GM12891 (cell line): ENCODE measurements around the gene TOR2A.

ENCODE experiments used
- PAX5 ChIP-seq: IDR thresholded peaks from 2 replicates; pipeline ENCODE4 v1.6.1; 2011; ENCODE audit warnings: low read length, moderate library complexity, mild to moderate bottlenecking; ENCODE audit not compliant: insufficient read depth, severe bottlenecking
- POLR2A ChIP-seq: IDR thresholded peaks from 2 replicates; pipeline ENCODE4 v1.6.1; 2011; ENCODE audit warnings: low read depth, low read length, control low read depth
- POLR2AphosphoS5 ChIP-seq: IDR thresholded peaks from 2 replicates; pipeline ENCODE4 v1.6.1; 2011; ENCODE audit warnings: low read depth, low read length, control low read depth

DNA sequence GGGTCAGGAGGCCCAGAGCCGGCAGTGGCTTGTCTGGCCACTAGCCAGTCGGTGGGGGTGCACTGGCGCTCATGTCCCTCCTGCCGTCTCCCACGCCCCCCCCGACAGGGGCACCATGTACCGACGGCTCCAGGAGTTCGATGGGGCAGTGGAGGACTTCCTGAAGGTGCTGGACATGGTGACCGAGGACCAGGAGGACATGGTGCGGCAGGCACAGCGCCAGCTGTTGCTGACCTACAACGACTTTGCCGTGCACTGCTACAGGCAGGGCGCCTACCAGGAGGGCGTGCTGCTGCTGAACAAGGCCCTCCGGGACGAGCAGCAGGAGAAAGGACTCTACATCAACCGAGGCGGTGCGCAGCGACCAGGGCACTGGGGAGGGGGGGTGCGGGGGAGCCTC lies 11.1 kb downstream of the TOR2A start:
- TF ChIP-seq POLR2A (no peak), POLR2AphosphoS5 (no peak), PAX5 (no peak)
